ENCODE data around the gene RAB11A. TPM values are rescaled to one million over a fixed set of nuclear protein-coding genes. Genes with fewer than 3 reads are reported as not detected.

RAB11A gene
- total and polyA plus RNA-seq, 2 donors (not counting 3 experiments of a cell fraction or from before 2014, with no cell fraction given) = 239 to 250 TPM

GRCh38 chr15:65851981-65852380 lies 17.3 kb upstream of the RAB11A start:
- no peaks in the 10 kb centered on the region for H4K20me1 ChIP-seq (replicated peaks; ENCODE audit: control insufficient read depth, extremely low read depth, insufficient read depth, low read length)
- no peaks in the 10 kb centered on the region for H3K4me1 ChIP-seq (ENCODE audit: control insufficient read depth, extremely low read depth, insufficient read depth, low read length)
- no peaks in the 10 kb centered on the region for H3K9me3 ChIP-seq (replicated peaks; ENCODE audit: control insufficient read depth, insufficient read depth, low read length)
- no peak overlapping the region for H3K27ac ChIP-seq (ENCODE audit: insufficient read depth, low read depth, low read length)
- CTCF ChIA-PET = interaction anchor here (0.6 to 1.9 kb wide), 2 partner anchors 11 to 307 kb away, joined by 3 to 5 read pairs; no protein-coding TSS in a partner anchor
- TF ChIP-seq MAX (IDR thresholded peaks at IDR 0.05; ENCODE audit: insufficient read depth, insufficient read length) (no peak), FOS (IDR thresholded peaks at IDR 0.05; ENCODE audit: borderline replicate concordance, insufficient read depth, low read length) (no peak), CTCF (IDR thresholded peaks at IDR 0.05; ENCODE audit: extremely low read depth in 1 of 2, insufficient read depth in 1 of 2, low read depth in 1 of 2, low read length in 2 of 2) (no peak)
- H3K9me1 ChIP-seq (replicated peaks; ENCODE audit: control insufficient read depth, extremely low read depth, insufficient read depth, low read length) = no peaks in the 10 kb centered on the region
- H3K9ac ChIP-seq (replicated peaks; ENCODE audit: extremely low read depth, insufficient read depth, low read length) = no peak overlapping the region
- H3K36me3 ChIP-seq (ENCODE audit: control insufficient read depth in 2 of 2, extremely low read depth in 1 of 2, insufficient read depth in 2 of 2, low read length in 2 of 2) = no peaks in the 10 kb centered on the region
- no peak overlapping the region for H3K4me2 ChIP-seq (ENCODE audit: insufficient read depth, low read length)
- no TSS peak for BruUV-seq (replicated peaks)
- no peak overlapping the region for H2AFZ ChIP-seq (ENCODE audit: low read depth, low read length)
- DNase-seq (ENCODE audit: low read depth, low spot score) (no peak), FAIRE-seq (no peak)
- intact Hi-C loops (cut with micrococcal nuclease) (no loop called here), dilution Hi-C loops (cut with MboI; ENCODE audit: extremely low pct_ligation_motif_present, low sequenced_read_pairs) (no loop called here)
- no peaks in the 10 kb centered on the region for H3K79me2 ChIP-seq (ENCODE audit: control insufficient read depth, insufficient read depth, low read length)
- H3K4me3 ChIP-seq (replicated peaks in 1 of 3; ENCODE audit: insufficient read depth in 1 of 3, low read depth in 1 of 3, low read length in 3 of 3) = no peak overlapping the region
- POLR2A ChIA-PET = no interaction called here
- no peaks in the 10 kb centered on the region for H3K27me3 ChIP-seq (ENCODE audit: control insufficient read depth in 2 of 2, insufficient read depth in 2 of 2, low read length in 2 of 2)

- CTCF ChIA-PET = interaction anchor here (0.5 to 2.6 kb wide), 24 partner anchors 8 to 654 kb away, joined by 3 to 28 read pairs (median 4); partner anchors contain the start of genes DENND4A, INTS14 and RAB11A
- FAIRE-seq = peak; percentile 68
These were observed 12.4 kb upstream of the RAB11A start for GRCh38 chr15:65856821-65857455.

More at GRCh38 chr15:65856821-65857455, 12.4 kb upstream of the RAB11A start:
- BruUV-seq (replicated peaks) = no TSS peak
- H3K27me3 ChIP-seq (ENCODE audit: control insufficient read depth in 2 of 2, insufficient read depth in 2 of 2, low read length in 2 of 2) = no peaks in the 10 kb centered on the region
- TF ChIP-seq JUN (IDR thresholded peaks at IDR 0.05; ENCODE audit: borderline replicate concordance, insufficient read depth, insufficient read length, low read depth) (no peak), EZH2 (IDR thresholded peaks at IDR 0.05; ENCODE audit: borderline replicate concordance, low read depth, low read length, severe bottlenecking) (no peak), POLR2A (IDR thresholded peaks at IDR 0.05; ENCODE audit: low read depth, low read length) (no peak), FOS (IDR thresholded peaks at IDR 0.05; ENCODE audit: borderline replicate concordance, insufficient read depth, low read length) (no peak), CTCF (IDR thresholded peaks at IDR 0.05; ENCODE audit: extremely low read depth in 1 of 2, insufficient read depth in 1 of 2, low read depth in 1 of 2, low read length in 2 of 2) (peak; percentile 74 to 81), MAX (IDR thresholded peaks at IDR 0.05; ENCODE audit: insufficient read depth, insufficient read length) (no peak)
- intact Hi-C loops (cut with micrococcal nuclease) (loop anchor here (1.0 to 2.0 kb wide), 3 partner anchors 24 to 246 kb away; partner anchors contain the start of gene INTS14), dilution Hi-C loops (cut with MboI; ENCODE audit: extremely low pct_ligation_motif_present, low sequenced_read_pairs) (no loop called here)
- no peak overlapping the region for H3K4me3 ChIP-seq (replicated peaks in 1 of 3; ENCODE audit: insufficient read depth in 1 of 3, low read depth in 1 of 3, low read length in 3 of 3)
- H3K4me2 ChIP-seq (ENCODE audit: insufficient read depth, low read length) = no peak overlapping the region
- no peaks in the 10 kb centered on the region for H3K79me2 ChIP-seq (ENCODE audit: control insufficient read depth, insufficient read depth, low read length)
- no peak overlapping the region for H3K9ac ChIP-seq (replicated peaks; ENCODE audit: extremely low read depth, insufficient read depth, low read length)
- no peaks in the 10 kb centered on the region for H3K36me3 ChIP-seq (ENCODE audit: control insufficient read depth in 2 of 2, extremely low read depth in 1 of 2, insufficient read depth in 2 of 2, low read length in 2 of 2)
- no peaks in the 10 kb centered on the region for H3K9me3 ChIP-seq (replicated peaks; ENCODE audit: control insufficient read depth, insufficient read depth, low read length)
- peak; percentile 49 for DNase-seq (ENCODE audit: low read depth, low spot score)
- H4K20me1 ChIP-seq (replicated peaks; ENCODE audit: control insufficient read depth, extremely low read depth, insufficient read depth, low read length) = no peaks in the 10 kb centered on the region
- no peaks in the 10 kb centered on the region for H3K4me1 ChIP-seq (ENCODE audit: control insufficient read depth, extremely low read depth, insufficient read depth, low read length)
- H3K9me1 ChIP-seq (replicated peaks; ENCODE audit: control insufficient read depth, extremely low read depth, insufficient read depth, low read length) = no peaks in the 10 kb centered on the region
- H2AFZ ChIP-seq (ENCODE audit: low read depth, low read length) = no peak overlapping the region
- H3K27ac ChIP-seq (ENCODE audit: insufficient read depth, low read depth, low read length) = no peak overlapping the region
- POLR2A ChIA-PET = no interaction called here

All from endothelial cell of umbilical vein (primary cell).